Measurements from ENCODE around the gene GOLGA6L22. TPM values are rescaled to one million over a fixed set of nuclear protein-coding genes. Genes with fewer than 3 reads are reported as not detected.
"Not testable (repeated sequence)": the region's sequence is repeated elsewhere in the genome, so short reads cannot be mapped to it uniquely, and the experiment has no call there.

Gene GOLGA6L22, protein sequence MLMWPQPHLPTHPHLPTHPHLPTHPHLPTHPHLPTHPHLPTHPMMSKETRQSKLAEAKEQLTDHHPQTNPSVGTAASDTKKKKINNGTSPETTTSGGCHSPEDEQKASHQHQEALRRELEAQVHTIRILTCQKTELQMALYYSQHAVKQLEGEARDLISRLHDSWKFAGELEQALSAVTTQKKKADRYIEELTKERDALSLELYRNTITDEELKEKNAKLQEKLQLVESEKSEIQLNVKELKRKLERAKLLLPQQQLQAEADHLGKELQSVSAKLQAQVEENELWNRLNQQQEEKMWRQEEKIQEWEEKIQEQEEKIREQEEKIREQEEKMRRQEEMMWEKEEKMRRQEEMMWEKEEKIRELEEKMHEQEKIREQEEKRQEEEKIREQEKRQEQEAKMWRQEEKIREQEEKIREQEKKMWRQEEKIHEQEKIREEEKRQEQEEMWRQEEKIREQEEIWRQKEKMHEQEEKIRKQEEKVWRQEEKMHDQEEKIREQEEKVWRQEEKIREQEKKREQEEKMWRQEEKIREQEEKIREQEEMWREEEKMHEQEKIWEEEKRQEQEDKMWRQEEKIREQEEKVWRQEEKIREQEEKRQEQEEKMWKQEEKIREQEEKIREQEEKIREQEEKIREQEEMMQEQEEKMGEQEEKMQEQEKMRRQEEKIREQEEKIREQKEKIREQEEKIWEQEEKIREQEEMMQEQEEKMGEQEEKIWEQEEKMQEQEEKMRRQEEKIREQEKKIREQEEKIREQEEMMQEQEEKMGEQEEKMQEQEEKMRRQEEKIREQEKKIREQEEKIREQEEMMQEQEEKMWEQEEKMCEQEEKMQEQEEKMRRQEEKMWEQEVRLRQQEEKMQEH
- total RNA-seq = not detected
- long read RNA-seq = 0 reads

DNA sequence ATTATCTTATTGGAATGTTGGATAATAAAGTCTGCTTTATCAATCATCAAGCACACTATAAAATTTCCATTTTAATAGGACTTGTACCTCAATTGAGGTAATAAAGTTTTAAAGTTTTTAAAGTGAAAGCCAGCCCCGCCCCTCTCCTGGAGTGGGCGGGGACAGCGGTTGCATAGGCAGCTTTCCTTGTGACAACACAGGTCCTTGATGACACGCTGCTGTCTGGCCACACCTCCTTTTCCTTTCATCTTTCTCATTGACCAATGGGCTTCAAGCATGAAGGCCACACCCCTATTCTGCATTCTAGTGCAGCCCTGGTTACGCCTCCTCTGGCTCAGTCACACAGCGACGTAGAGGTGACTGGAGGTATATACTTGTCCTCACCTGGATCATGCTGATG lies at the start of gene GOLGA6L22:
TSS of gene GOLGA6L22 (plus strand) at position 301 of the 400 bp plus-strand sequence. CDS start at position 392, 91 bp downstream.
- DNase-seq (ENCODE audit: missing footprints); ATAC-seq; intact Hi-C loops (cut with DNase I): not testable (repeated sequence)

DNA sequence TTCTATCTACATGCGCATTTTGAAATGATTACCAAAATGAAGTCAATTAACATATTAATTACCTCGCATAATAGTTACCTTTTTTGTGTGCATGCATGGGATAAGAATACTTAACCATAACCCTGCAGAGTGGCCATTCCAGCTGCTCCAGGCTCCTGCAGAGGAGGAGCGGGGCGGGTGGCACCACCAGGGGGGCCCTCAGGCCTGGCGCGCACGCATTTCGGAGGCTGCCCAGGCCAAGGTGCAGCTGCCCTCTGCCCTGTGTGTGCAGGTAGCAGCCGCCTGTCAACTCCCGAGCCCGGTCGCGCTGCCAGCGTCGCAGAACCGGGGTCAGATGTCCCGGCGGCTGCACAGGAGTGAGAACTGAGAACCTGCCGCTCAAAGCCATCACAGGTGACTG lies 41.4 kb upstream of the GOLGA6L22 start:
- DNase-seq (ENCODE audit: missing footprints); intact Hi-C loops (cut with DNase I): not testable (repeated sequence)
- ATAC-seq = peak; percentile 6

DNA sequence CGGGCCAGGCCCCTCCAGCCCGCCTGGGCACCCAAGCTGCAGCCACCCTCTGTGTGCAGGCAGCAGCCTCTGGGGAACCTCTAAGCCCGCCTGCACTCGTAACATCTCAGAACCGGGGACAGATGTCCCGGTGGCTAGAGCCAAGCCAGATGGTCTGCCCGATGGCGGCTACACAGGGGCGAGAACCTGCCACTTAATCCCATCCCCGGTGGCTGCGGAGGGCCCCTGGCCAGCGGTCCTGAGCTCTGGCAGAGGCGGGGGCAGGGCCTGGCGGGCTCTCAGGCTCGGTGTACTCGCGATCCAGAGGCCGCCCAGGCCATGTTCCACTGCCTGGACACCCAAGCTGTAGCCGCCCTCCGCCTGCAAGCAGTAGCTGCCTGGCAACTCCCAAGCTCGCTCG lies 40.9 kb upstream of the GOLGA6L22 start:
- DNase-seq (ENCODE audit: missing footprints); intact Hi-C loops (cut with DNase I): not testable (repeated sequence)
- peak; percentile 78 for ATAC-seq

DNA sequence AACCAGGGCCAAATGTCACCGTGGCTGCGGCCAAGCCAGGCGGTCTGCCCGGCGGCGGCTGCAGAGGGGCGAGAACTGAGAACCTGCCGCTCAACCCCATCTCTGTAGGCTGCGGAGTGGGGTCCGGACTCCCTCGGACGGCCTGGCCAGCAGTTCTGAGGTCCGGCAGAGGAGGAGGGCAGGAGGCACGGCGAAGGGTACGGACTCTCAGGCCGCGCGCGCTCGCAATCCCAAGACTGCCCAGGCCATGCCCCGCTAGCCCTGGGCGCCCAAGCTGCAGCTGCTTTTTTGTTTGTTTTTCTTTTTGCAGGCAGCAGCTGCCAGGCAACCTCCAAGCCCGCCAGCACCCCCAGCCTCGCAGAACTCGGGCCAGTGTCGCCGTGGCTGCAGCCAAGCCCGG lies 40.5 kb upstream of the GOLGA6L22 start:
- ATAC-seq = peak; percentile 57
- intact Hi-C loops (cut with DNase I); DNase-seq (ENCODE audit: missing footprints): not testable (repeated sequence)

DNA sequence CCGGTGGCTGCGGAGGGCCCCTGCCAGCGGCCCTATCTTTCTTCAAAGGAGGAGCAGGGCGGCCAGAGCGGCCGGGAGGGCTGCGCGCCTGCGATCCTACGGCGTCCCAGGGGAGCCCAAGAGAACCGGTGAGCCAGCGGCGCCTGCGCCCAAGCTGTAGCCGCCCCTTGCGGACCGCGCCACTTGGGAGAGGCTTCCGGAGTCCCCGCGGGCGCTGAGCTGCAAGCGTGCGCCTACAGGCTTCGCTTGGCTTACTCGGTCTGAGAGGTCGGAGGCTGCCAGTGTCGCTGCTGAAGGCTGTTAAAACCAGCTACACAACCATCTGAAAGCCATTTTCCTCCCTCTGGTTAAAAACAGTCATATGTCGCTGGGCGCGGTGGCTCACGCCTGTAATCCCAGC lies 40.0 kb upstream of the GOLGA6L22 start:
- DNase-seq (ENCODE audit: missing footprints) (peak; percentile 37), ATAC-seq (peak; percentile 82)
- intact Hi-C loops (cut with DNase I) = not testable (repeated sequence)

DNA sequence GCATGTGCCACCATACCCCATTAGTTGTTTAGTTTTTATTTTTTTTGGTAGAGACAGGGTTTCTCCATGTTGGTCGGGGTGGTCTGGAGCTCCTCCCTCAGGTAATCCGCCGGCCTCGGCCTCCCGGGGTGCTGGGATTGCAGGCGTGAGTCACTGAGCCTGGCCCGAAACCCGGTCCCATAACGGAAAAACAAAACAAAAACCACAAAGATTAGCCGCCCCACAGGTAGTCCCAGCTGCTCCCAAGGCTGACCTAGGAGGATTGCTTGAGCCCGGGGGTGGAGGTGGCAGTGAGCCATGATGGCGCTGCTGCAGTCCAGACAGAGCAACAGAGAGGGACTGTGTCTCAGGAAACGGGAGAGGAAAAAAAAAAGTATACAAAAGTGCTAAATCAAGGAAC lies 38.4 kb upstream of the GOLGA6L22 start:
- ATAC-seq; DNase-seq (ENCODE audit: missing footprints); intact Hi-C loops (cut with DNase I): not testable (repeated sequence)

DNA sequence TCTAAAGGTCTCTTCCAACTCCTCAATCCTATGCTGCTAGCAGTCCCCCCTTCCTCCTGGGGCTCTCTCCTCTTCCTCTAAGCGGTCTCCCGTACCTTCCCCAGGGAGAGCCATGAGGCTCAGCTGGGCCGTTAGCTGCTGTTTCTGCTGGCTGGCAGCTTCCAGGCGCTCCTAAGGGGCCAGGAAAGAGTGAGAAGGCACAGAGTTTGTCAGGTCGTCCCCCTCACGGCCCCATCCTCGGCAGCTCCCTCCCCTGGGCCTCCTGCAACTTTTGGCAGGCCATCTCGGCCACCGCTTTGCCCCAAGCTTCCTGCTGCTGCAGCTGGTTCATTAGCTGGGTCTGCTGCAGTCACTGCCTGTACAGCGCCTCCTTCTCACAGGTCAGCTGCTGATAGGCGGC lies 29.3 kb upstream of the GOLGA6L22 start:
- DNase-seq (ENCODE audit: missing footprints); intact Hi-C loops (cut with DNase I); ATAC-seq: not testable (repeated sequence)

DNA sequence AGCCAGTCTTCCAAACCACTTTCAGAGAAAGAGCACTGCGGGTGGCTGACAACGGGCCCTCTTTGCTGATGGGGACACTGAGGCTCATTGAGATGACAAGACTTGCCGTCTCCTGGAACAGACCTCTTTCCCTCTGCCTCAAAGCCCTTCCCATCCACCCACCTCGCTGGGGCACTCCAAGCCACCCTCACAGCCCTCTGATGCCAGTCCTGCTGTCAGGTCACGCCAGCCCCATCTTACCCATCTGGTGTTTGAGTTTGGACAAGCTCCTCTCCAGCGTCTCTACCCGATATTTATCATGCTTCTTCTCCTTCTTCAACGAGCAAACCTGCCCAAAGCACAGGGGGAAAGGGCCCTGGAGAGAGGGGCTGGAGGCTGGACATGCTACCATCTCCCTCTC lies 27.0 kb upstream of the GOLGA6L22 start:
- intact Hi-C loops (cut with DNase I); DNase-seq (ENCODE audit: missing footprints); ATAC-seq: not testable (repeated sequence)

DNA sequence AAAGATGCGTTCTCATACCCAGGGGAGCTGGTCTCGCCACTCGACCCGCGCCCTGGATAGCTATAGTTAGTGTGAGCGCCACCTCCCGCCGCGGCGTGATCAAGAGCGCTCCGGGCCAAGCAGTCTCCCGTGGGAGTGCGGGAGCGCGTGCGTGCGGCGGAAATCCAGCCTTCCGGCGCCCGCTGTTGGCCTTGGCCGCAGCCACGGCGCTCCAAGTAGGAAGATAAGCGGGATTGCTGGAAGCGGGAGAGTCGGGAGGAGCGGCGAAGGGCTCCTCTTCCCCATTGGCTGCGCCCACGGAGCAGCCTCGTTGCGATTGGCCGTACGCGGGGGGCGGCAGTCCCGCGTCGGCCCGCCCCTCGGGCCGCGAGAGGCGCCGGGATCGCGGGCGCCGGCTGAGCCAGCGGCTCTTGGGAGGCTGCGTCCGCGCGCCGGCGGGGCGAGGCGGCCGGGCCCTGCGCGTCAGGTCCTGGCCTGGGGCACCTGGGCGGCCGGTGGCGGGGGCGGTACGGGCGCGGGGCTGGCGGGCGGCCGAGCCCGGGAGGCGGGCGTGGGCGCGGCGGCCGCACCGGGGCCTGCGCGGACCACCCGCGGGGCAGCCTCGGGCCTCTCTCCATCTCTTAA lies 35.9 kb downstream of the GOLGA6L22 start:
- ATAC-seq (peak; percentile 62), DNase-seq (ENCODE audit: missing footprints) (peak; percentile 91)
- intact Hi-C loops (cut with DNase I) = not testable (repeated sequence)

DNA sequence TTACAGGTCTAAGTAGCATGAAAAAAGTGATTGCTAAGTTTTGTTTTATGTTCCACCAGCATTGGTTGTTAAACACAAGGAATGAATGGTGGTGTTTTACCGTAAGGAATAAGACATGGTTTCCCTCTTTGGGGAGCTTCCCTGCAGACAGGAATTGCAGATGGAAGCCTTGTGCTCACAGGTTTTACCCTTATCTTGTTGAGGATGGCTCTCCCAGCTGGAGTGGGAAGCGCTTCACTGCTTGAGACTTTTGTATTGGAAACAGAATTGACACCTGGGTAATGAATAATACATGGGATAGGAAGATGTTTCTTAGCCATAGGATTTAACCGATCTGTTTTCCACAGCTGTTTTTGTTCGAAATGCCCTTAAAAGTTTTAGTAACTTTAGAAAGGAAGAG lies 38.5 kb downstream of the GOLGA6L22 start:
- intact Hi-C loops (cut with DNase I); DNase-seq (ENCODE audit: missing footprints); ATAC-seq: not testable (repeated sequence)

DNA sequence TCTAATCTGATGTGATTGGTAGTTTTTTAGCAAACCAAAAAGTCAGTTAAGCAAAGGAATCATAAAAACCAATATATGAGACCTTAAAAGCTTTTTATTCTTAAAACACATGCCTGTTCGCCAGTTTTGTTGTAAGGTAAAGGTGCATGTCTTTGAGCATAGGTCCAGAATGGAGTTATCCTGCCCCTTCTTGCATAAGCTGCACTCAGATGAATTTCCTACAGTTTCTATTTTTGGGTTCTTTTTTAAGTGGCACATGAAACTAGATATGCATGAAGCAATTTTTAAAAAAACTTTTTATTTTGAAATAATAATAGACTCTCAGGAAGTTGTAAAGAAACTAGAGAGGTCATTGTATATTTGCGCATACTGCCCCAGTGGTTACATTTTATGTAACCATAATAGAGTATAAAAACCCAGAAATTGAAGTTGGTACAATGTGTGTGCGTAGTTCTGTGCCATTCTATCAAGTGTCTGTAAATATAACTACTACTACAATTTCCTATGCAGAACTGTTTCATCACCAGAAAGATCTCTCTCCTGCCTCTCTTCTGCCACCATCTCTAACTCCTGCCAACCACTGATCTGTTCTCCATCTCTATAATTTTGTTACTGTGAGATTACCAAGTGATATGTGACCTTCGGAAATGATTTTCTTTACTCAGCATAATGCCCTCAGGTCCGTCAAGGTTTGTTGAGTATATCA lies 39.7 kb downstream of the GOLGA6L22 start:
- DNase-seq (ENCODE audit: missing footprints); ATAC-seq; intact Hi-C loops (cut with DNase I): not testable (repeated sequence)

DNA sequence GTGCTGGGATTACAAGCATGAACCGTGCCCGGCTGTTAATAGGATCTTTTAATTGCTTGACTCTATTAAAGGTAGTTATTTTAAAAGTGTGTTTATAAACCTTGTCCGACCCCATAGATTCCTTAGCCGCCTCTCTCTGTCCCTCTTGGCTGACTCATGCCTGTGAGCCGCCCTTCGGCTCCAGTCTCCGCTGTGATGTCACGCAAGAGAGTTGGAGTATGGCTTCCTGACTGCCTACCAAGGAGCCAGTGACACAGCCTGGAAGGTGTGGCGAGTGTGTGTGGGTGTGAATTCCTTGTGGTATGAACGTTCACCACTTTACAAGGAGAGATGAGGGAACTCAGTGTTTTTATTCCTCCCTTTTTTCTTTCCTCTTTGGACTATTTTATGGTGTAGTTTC lies 43.6 kb downstream of the GOLGA6L22 start:
- intact Hi-C loops (cut with DNase I); ATAC-seq: not testable (repeated sequence)

DNA sequence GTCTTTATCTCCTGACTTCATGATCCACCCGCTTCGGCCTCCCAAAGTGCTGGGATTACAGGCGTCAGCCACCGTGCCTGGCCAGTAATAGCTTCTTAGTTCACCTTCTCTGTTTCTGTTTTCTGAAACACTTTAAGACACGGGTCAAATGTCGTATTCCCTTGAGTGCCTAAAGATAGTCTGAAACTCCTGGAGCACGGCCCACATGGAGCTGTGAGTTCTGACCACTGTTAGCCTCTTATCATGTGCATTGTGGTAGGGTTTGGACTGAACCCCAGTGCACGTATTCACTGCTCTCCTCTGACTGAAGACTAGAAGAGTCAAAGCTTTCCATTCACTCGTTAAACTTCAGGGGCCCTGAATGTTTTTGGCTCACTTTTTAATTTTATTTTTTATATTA lies 48.3 kb downstream of the GOLGA6L22 start:
- peak; percentile 83 for ATAC-seq
- DNase-seq (ENCODE audit: missing footprints); intact Hi-C loops (cut with DNase I): not testable (repeated sequence)

More for the DNA sequence above, 43.6 kb downstream of the GOLGA6L22 start:
- not testable (repeated sequence) for DNase-seq (ENCODE audit: missing footprints)

DNA sequence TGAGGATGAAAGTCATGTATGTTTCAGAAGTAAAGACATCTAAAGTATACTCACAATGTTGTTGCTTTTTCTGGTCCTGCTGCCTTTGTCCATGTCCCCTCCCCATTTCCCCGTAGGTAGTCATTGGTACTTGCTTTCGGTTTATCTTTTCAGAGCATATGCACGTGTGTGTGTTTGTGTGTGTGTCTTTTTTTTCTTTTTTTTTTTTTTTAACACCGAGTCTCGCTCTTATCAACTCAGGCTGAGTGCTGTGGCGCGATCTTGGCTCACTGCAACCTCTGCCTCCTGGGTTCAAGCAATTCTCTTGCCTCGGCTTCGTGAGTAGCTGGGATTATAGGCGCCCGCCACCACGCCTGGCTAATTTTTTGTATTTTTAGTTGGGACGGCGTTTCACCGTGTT lies 57.4 kb downstream of the GOLGA6L22 start:
- intact Hi-C loops (cut with DNase I); ATAC-seq; DNase-seq (ENCODE audit: missing footprints): not testable (repeated sequence)
